Natural killer cell treated with Interleukin-12 subunit alpha and Interleukin-12 subunit beta and Interleukin-15 and Interleukin-18, amount 100 ng/mL, for 72 hours (primary cell): ENCODE measurements around the gene SPON1. TPM values are rescaled to one million over a fixed set of nuclear protein-coding genes. Genes with fewer than 3 reads are reported as not detected.
"Not testable (repeated sequence)": the region's sequence is repeated elsewhere in the genome, so short reads cannot be mapped to it uniquely, and the experiment has no call there.

ENCODE experiments used
- ATAC-seq, 2 donors: fragments of 150-1000 bp; cut with Tn5 transposase in 1 of 2; sonication (Bioruptor Pico), chemical (Tn5 transposase) in 1 of 2; 2 replicates each; pipeline ENCODE4 v1.10.0; 2021
- DNase-seq: peaks from one replicate; pipeline ENCODE4 v3.0.0; 2022; ENCODE audit warnings: low spot score
- H3K27ac Mint-ChIP-seq, 2 donors: 1 replicate in 1 of 2; 2 replicates in 1 of 2; pipeline ENCODE4 v1.8.0; 2022; ENCODE audit warnings: mixed read lengths in 2 of 2, mild to moderate bottlenecking in 1 of 2, moderate library complexity in 1 of 2
- H3K27me3 Mint-ChIP-seq, 2 donors: 1 replicate in 1 of 2; 2 replicates in 1 of 2; pipeline ENCODE4 v1.8.0; 2022; ENCODE audit warnings: mixed read lengths in 2 of 2
- H3K36me3 Mint-ChIP-seq: one replicate; pipeline ENCODE4 v1.8.0; 2022; ENCODE audit warnings: mixed read lengths
- H3K4me1 Mint-ChIP-seq, 2 donors: 1 replicate in 1 of 2; 2 replicates in 1 of 2; pipeline ENCODE4 v1.8.0; 2022; ENCODE audit warnings: low read depth in 2 of 2, mixed read lengths in 2 of 2, mild to moderate bottlenecking in 1 of 2
- H3K4me3 Mint-ChIP-seq: one replicate; pipeline ENCODE4 v1.8.0; 2022; ENCODE audit warnings: mixed read lengths
- H3K9me3 Mint-ChIP-seq: 2 replicates; pipeline ENCODE4 v1.8.0; 2022; ENCODE audit warnings: mixed read lengths
- total RNA-seq, 2 donors: library from RNA; stranded (reverse); gene quantifications; one replicate each; pipeline ENCODE4 v1.2.3, GENCODE V29; 2022

Gene SPON1
- total RNA-seq, 2 donors from 2014 or later: 0.10 TPM; not detected in 1

GRCh38 chr11:14242187-14242586 is 279.7 kb downstream of the SPON1 start:
- DNase-seq (no peak), ATAC-seq (no peak)
- Mint-ChIP-seq H3K4me1 (peaks cover 1 to 2% of the 10 kb centered on the region in 2 donors), H3K27ac (no peak overlapping the region), H3K4me3 (no peak overlapping the region), H3K36me3 (no peaks in the 10 kb centered on the region), H3K27me3 (peaks cover 2 to 8% of the 10 kb centered on the region in 2 donors), H3K9me3 (no peaks in the 10 kb centered on the region)

DNA sequence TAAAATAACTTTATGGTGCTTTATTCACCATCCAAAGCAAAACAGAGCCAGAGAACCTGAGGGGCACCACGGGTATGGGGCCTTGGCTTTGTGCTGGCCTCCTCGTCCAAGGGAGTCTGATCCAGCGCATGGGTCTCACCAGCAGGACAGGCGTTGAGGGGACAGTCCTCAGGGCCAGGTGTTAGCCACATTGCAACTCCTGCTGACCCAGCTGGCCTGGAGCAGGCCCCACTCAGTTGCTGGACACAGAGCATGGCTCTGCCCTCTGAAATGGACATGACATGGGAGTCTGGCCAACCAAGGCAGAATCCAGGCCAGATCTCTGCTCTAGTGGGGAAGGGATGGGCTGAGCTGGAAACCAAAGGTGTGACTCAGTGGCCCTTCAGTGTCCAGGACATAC is 280.2 kb downstream of the SPON1 start:
- DNase-seq (no peak), ATAC-seq (no peak)
- no peaks in the 10 kb centered on the region for H3K9me3 Mint-ChIP-seq
- H3K36me3 Mint-ChIP-seq: no peaks in the 10 kb centered on the region
- H3K4me3 Mint-ChIP-seq: no peak overlapping the region
- H3K27ac Mint-ChIP-seq: no peak overlapping the region
- H3K27me3 Mint-ChIP-seq: peaks cover 7 to 14% of the 10 kb centered on the region in 2 donors
- H3K4me1 Mint-ChIP-seq: peaks cover under 1 to 2% of the 10 kb centered on the region in 2 donors

GRCh38 chr11:14244926-14245325 is 282.4 kb downstream of the SPON1 start:
- Mint-ChIP-seq H3K27me3 (peaks cover 12 to 19% of the 10 kb centered on the region in 2 donors), H3K4me1 (peaks cover 12 to 14% of the 10 kb centered on the region in 2 donors), H3K27ac (no peak overlapping the region), H3K4me3 (no peak overlapping the region), H3K9me3 (no peaks in the 10 kb centered on the region), H3K36me3 (no peaks in the 10 kb centered on the region)
- no peak for ATAC-seq
- DNase-seq: no peak

GRCh38 chr11:14245444-14245843 is 282.9 kb downstream of the SPON1 start:
- ATAC-seq (peak in 1 of 2 donors; percentile 36), DNase-seq (no peak)
- no peak overlapping the region for H3K27ac Mint-ChIP-seq
- H3K36me3 Mint-ChIP-seq: no peaks in the 10 kb centered on the region
- peaks cover 12 to 14% of the 10 kb centered on the region in 2 donors for H3K4me1 Mint-ChIP-seq
- no peak overlapping the region for H3K4me3 Mint-ChIP-seq
- peaks cover 12 to 19% of the 10 kb centered on the region in 2 donors for H3K27me3 Mint-ChIP-seq
- no peaks in the 10 kb centered on the region for H3K9me3 Mint-ChIP-seq

GRCh38 chr11:14248580-14248981 is 286.1 kb downstream of the SPON1 start:
- Mint-ChIP-seq H3K4me3 (no peak overlapping the region), H3K4me1 (peaks cover 12 to 14% of the 10 kb centered on the region in 2 donors)

DNA sequence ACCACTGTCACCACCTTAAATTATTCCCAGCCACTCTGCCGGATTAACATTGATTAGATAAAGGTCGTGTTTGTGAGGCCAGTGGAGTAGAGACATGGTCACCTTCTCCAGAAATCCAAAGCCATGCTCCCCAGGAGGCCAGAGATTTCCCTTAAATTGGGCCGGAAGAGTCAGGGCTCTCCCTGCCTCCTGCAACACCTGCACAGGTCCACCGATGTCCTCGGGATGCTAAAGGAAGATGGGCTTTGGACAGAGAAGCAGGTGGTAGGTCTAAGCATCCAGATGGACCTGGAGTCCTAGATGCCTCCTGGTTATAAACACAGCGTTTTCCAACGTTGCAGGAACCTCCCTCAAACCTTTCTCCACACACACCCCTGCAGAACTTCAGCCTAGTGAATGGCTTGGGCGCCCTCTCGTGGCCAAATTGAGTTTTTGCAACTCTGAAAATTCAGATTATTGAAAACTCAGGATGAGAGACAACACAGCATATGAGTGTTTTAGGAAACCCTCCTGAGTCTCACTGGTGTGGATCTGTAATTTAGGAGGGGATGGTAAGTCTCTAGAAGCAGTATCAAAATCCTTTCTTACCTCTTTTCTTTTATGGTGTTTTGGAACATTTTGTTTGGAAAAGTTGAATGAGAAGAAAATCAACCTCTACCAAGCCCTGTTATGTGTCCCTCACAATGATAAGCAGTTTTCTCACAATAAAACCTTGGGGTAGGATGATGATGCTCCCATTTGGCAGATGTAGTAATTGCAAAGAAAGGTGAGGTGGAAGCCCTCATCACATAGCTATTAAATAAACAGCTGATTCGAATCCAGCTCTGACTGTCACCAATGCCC is 286.8 kb downstream of the SPON1 start:
- H3K36me3 Mint-ChIP-seq: no peaks in the 10 kb centered on the region
- no peak for ATAC-seq
- DNase-seq: peak; percentile 73
- H3K27ac Mint-ChIP-seq: no peak overlapping the region
- H3K27me3 Mint-ChIP-seq: peaks cover 12% of the 10 kb centered on the region in 2 donors
- H3K9me3 Mint-ChIP-seq: no peaks in the 10 kb centered on the region
- H3K4me3 Mint-ChIP-seq: no peak overlapping the region
- H3K4me1 Mint-ChIP-seq: peaks cover 12 to 14% of the 10 kb centered on the region in 2 donors

More at GRCh38 chr11:14248580-14248981, 286.1 kb downstream of the SPON1 start:
- Mint-ChIP-seq H3K27ac (no peak overlapping the region), H3K9me3 (no peaks in the 10 kb centered on the region), H3K27me3 (peaks cover 12% of the 10 kb centered on the region in 2 donors), H3K36me3 (no peaks in the 10 kb centered on the region)
- ATAC-seq (no peak), DNase-seq (no peak)

DNA sequence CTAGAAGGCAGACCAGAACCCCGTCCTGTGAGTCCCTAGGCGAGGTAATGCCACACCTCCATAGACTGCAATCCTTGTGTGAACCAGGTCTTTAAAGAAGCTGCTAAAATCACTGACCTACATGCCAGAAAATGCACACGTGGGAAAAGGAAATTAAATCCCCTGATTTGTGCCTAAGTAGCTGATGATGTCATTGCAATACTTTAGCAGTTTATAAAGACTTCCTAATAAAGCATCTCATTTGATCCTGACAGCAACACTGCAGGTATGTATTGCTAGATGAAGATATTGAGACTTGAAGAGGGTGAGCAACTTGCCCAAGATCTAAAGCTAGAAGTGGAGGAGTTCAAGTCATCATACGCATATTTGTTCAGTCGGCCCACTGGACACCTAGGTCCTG is 289.2 kb downstream of the SPON1 start:
- Mint-ChIP-seq H3K36me3 (no peaks in the 10 kb centered on the region), H3K4me3 (no peak overlapping the region), H3K4me1 (peaks cover 12 to 14% of the 10 kb centered on the region in 2 donors), H3K27me3 (peaks cover 12% of the 10 kb centered on the region in 2 donors), H3K27ac (no peak overlapping the region), H3K9me3 (no peaks in the 10 kb centered on the region)
- ATAC-seq (no peak), DNase-seq (no peak)

- not testable (repeated sequence) for ATAC-seq, H3K36me3 Mint-ChIP-seq, H3K4me3 Mint-ChIP-seq, H3K27me3 Mint-ChIP-seq, H3K27ac Mint-ChIP-seq, H3K9me3 Mint-ChIP-seq, DNase-seq
- H3K4me1 Mint-ChIP-seq: peaks cover 12 to 14% of the 10 kb centered on the region in 2 donors
Observed at GRCh38 chr11:14252501-14252900, 290.0 kb downstream of the SPON1 start.

DNA sequence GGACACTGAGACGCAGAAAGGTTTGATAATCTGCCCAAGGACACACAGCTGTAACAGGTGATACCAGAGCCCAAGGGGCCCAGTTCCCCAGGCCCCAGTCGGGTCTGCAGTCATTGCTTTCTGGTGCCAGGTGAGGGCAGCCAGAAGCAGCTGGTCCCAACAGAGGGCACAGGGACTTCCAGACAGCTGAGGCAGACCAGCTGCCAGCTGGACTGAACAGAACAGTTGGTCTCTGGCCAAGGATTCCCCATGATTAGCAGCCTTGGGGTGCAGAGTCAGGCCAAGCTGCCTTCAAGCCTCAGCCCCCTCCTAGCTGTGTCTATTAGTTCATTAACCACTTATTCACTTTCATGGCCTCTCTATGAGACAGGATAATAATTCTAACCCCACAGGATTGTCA is 290.9 kb downstream of the SPON1 start:
- Mint-ChIP-seq H3K4me3 (no peak overlapping the region), H3K36me3 (no peaks in the 10 kb centered on the region), H3K9me3 (no peaks in the 10 kb centered on the region), H3K4me1 (peaks cover 8 to 13% of the 10 kb centered on the region in 2 donors), H3K27ac (no peak overlapping the region), H3K27me3 (peaks cover 0 to 4% of the 10 kb centered on the region in 2 donors)
- ATAC-seq (peak in 1 of 2 donors; percentile 40), DNase-seq (no peak)

GRCh38 chr11:14253840-14254239 is 291.3 kb downstream of the SPON1 start:
- H3K4me1 Mint-ChIP-seq: peaks cover 4 to 12% of the 10 kb centered on the region in 2 donors
- H3K9me3 Mint-ChIP-seq: no peaks in the 10 kb centered on the region
- DNase-seq (no peak), ATAC-seq (peak in 1 of 2 donors; percentile 9)
- no peak overlapping the region for H3K27ac Mint-ChIP-seq
- H3K27me3 Mint-ChIP-seq: peaks cover 0 to 4% of the 10 kb centered on the region in 2 donors
- no peak overlapping the region for H3K4me3 Mint-ChIP-seq
- H3K36me3 Mint-ChIP-seq: no peaks in the 10 kb centered on the region

- H3K4me1 Mint-ChIP-seq: peaks cover 0 to 8% of the 10 kb centered on the region in 2 donors
- H3K27me3 Mint-ChIP-seq: no peaks in the 10 kb centered on the region
- ATAC-seq (peak in 1 of 2 donors; percentile 44), DNase-seq (no peak)
- no peak overlapping the region for H3K4me3 Mint-ChIP-seq
- no peaks in the 10 kb centered on the region for H3K36me3 Mint-ChIP-seq
- H3K27ac Mint-ChIP-seq: no peak overlapping the region
- no peaks in the 10 kb centered on the region for H3K9me3 Mint-ChIP-seq
Observed at GRCh38 chr11:14254533-14255237, 292.2 kb downstream of the SPON1 start.

DNA sequence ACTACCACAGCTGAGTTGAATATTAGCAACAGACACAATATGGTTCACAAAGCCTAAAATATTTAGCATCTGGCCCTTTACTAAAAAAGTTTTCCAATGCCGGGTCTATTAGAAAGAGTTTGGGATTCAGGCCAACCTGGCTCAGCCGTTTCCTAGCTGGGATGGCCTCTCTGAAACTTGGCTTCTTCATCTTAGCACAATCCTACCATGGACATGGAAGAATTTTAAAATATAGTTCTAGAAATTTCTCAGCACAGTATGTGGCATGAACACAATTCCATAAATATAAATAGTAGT is 292.7 kb downstream of the SPON1 start:
- Mint-ChIP-seq H3K36me3 (no peaks in the 10 kb centered on the region), H3K4me1 (peaks cover 0 to 8% of the 10 kb centered on the region in 2 donors), H3K9me3 (no peaks in the 10 kb centered on the region), H3K27me3 (no peaks in the 10 kb centered on the region), H3K4me3 (no peak overlapping the region), H3K27ac (no peak overlapping the region)
- ATAC-seq (no peak), DNase-seq (no peak)

DNA sequence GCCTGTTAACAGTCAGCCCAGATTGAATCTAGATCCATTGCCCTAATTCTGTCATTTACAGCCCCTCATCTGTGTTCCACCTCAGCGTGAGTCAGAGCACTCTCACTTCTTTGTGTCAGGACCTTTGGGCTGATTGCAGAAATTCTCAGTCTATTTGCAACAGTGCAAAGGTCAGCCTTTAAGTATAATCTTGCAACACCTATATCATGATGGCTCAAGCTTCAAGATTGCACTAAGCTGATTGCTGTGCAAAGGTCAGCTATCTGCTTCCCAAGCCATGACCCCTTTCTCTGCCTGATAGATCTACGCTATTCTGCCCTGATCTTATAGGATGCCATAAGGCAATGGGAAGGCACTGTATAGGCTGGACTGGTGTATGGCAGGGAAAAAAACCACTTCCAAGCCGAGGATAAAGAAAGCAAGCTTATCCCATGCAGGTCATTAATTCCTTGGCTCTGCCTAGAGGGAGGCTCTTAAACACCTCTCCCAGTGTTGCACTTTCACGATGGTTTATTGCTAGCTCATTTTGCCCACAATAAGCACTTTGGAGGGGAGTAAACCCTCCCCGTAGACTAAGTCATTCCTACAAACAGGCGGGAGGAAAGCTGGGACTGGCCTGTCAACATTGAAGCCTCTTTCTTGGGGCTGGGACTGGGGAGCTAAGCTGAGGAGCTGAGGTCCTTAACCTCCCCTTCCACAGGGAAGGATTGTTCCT is 295.9 kb downstream of the SPON1 start:
- Mint-ChIP-seq H3K9me3 (no peaks in the 10 kb centered on the region), H3K4me3 (no peak overlapping the region), H3K27ac (no peak overlapping the region), H3K4me1 (peaks cover 0 to 12% of the 10 kb centered on the region in 2 donors), H3K27me3 (no peaks in the 10 kb centered on the region), H3K36me3 (no peaks in the 10 kb centered on the region)
- no peak for DNase-seq
- peak in 1 of 2 donors; percentile 3 for ATAC-seq
